HG03280 (cell line): ENCODE results near the gene BRMS1L.
"Not testable (repeated sequence)": the region's sequence is repeated elsewhere in the genome, so short reads cannot be mapped to it uniquely, and the experiment has no call there.

Experiments used
- ATAC-seq: cut with Tn5 transposase; IDR thresholded peaks from one replicate; pipeline ENCODE4 v1.9.1; 2021; ENCODE audit warnings: mild to moderate bottlenecking, moderate library complexity; ENCODE audit not compliant: unreplicated experiment

Gene BRMS1L

GRCh38 chr14:35826218-35826951 lies at the start of gene BRMS1L:
TSS of gene BRMS1L (plus strand) at chr14:35826338. CDS start at chr14:35826517, 179 bp downstream.
- ATAC-seq, result peak; percentile 98

GRCh38 chr14:35776823-35777222 lies 49.3 kb upstream of the BRMS1L start:
- ATAC-seq, result no peak

GRCh38 chr14:35777550-35777949 lies 48.6 kb upstream of the BRMS1L start:
- ATAC-seq, result not testable (repeated sequence)

DNA sequence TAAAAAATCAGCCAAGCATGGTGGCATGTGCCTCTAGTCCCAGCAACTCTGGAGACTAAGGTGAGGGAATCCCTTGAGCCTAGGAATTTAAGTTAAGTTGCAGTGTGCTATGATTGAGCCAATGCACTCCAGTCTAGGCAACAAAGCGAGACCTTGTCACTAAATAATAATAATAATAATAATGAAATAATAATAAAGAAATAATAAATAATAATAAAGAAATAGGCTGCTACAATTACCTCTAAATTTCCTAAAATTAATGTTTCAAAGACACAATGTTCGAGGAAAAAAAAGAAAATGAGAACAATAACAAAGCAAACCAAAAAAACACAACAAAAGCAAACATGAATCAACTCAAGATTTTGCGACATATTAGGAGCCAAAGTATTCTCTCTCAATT lies 46.8 kb upstream of the BRMS1L start:
- ATAC-seq, result no peak

DNA sequence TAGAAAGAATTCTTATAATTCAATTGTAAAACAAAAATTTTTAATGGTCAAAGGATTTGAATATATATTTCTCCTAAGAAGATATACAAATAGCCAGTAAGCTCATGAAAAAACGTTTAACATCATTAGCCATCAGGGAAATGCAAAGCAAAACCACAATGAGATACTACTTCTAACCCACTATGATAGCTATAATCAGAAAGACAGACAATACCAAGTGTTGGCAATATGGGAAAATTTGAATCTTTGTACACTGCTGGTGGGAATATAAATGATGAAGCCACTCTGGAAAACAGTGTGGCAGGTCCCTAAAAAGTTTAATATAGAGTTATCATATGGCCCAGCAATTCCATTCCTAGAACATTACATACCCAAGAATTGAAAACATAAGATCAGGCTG lies 42.4 kb upstream of the BRMS1L start:
- no peak for ATAC-seq

GRCh38 chr14:35786856-35787255 lies 39.3 kb upstream of the BRMS1L start:
- no peak for ATAC-seq

GRCh38 chr14:35789651-35790050 lies 36.5 kb upstream of the BRMS1L start:
- no peak for ATAC-seq

GRCh38 chr14:35797796-35798195 lies 28.3 kb upstream of the BRMS1L start:
- ATAC-seq, result no peak

- ATAC-seq, result no peak
Measured at GRCh38 chr14:35806006-35806907, 19.9 kb upstream of the BRMS1L start.

DNA sequence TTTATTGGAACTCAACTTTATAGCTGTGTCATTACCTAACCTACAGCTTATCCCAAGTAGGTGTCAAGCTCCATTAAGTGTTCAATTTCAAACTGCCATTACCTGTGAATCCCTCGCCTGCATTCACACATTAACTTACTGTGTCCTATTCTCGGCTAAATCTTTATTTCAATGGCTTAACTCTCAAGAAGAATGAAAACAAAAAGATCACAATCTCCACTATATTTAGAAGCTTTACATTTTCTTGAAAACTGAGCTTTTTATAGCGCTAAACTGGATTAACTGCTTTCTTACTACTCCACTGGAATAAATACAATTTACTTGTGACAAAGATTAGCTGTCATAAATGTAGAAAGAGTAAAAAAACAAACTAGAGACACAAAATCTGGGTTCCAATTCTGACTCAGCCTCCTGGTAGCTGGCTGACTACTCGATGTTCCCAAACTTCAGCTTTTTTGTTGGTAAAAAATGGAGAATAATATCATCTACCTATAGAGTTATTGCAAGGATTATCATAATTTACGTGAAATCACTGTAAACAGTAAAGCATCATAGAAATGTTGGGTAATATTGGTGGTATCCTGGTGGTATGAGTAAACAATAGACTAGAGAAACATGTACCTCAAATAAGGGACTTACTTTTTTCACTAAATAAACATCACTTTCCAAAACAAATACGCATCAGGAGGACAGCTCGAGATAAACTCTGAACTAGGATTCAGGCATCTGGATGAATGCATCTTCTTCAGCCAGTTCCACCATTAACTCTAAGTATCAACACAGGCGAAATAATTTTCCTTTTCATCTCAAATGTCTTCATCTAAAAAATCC lies 18.8 kb upstream of the BRMS1L start:
- no peak for ATAC-seq

DNA sequence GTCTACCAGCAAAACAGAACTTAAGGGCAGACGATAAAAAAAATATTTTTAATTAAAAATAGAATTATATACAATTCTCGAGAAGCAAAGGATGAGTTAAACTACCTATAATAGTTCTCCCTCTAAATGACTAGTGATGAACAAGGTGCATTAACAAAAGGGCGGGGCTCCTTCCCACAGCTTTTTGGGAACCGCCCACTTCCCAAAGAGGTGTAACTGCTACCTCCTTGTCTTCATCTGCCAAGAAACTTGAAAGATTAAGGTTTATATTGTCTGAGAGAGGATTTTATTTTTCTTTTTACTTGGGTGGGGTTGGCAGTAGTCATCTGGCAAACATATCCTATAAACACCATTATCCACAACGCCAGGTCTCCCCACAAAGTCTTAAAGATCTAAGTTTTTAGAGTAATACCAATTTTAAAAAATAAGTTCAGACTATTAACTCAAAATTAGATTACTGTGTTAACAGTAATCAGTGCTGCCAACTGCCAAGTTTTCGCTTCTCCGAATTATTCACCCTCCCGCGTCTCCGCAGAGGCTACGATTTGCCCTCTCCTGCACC lies 18.0 kb upstream of the BRMS1L start:
- ATAC-seq, result no peak

GRCh38 chr14:35808638-35809563 lies 17.2 kb upstream of the BRMS1L start, which contains the start of gene RALGAPA1:
TSS of gene RALGAPA1 (minus strand) at chr14:35809295. CDS start at chr14:35808835, 460 bp downstream.
- ATAC-seq, result peak; percentile 98

DNA sequence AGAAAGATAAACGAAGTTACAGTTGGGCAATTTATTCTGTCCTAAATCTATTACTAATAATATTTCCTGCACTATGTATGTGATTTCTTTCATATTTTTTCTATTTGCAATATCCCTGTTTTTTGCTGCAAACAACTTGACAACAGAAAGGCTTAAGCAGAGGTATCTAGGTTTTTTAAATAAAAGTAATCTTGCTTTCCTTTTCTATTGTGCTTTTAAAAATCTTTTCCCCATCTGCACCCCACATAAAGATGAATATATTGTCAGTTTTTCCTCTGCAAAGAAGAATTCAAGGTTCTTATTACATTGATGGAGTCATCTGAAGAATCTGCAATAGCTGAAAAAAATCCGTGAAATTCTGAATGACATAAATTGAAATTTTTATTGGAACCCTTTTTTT lies 16.5 kb upstream of the BRMS1L start:
- no peak for ATAC-seq

- no peak for ATAC-seq
Measured at GRCh38 chr14:35810963-35811362, 15.2 kb upstream of the BRMS1L start.

GRCh38 chr14:35814371-35815005 lies 11.7 kb upstream of the BRMS1L start:
- ATAC-seq, result no peak

- ATAC-seq, result no peak
Measured at GRCh38 chr14:35818346-35819115, 7.6 kb upstream of the BRMS1L start.

GRCh38 chr14:35819591-35820540 lies 6.3 kb upstream of the BRMS1L start:
- no peak for ATAC-seq
